ENCODE measurements around the gene ANOS1.
A peak's percentile ranks its signal among the peaks of the same experiment; 100 is the strongest.

DNA sequence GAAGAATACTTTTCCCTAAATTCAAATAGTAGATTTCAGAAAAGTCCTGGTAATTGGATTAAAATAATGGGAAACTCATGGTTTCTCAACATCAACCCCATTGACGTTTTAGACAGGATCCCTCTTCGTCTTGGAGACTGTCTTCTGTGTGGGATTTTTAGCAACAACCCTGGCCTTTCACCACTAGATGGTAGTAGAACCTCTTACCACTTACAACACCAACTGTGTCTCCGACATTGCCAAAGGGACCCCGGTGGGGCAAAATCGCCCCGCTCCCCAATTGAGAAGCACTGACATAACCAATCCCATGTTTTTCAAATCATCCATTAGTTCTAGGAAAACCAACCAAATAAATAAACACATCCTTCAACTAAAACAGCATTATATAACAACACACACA, 16.9 kb upstream of the ANOS1 start:
- TF ChIP-seq EZH2 (IDR thresholded peaks at IDR 0.05; ENCODE audit: borderline replicate concordance, low read depth, low read length, severe bottlenecking) (no peak), POLR2A (IDR thresholded peaks at IDR 0.05; ENCODE audit: low read depth, low read length) (no peak)
- TF ChIP-seq, protein P1, sequence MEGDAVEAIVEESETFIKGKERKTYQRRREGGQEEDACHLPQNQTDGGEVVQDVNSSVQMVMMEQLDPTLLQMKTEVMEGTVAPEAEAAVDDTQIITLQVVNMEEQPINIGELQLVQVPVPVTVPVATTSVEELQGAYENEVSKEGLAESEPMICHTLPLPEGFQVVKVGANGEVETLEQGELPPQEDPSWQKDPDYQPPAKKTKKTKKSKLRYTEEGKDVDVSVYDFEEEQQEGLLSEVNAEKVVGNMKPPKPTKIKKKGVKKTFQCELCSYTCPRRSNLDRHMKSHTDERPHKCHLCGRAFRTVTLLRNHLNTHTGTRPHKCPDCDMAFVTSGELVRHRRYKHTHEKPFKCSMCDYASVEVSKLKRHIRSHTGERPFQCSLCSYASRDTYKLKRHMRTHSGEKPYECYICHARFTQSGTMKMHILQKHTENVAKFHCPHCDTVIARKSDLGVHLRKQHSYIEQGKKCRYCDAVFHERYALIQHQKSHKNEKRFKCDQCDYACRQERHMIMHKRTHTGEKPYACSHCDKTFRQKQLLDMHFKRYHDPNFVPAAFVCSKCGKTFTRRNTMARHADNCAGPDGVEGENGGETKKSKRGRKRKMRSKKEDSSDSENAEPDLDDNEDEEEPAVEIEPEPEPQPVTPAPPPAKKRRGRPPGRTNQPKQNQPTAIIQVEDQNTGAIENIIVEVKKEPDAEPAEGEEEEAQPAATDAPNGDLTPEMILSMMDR (IDR thresholded peaks at IDR 0.05; ENCODE audit: extremely low read depth in 1 of 2, insufficient read depth in 1 of 2, low read depth in 1 of 2, low read length in 2 of 2), result peak; percentile 35 to 36

All from endothelial cell of umbilical vein (primary cell).